ENCODE results near the gene LINGO3.

The LINGO3 gene

DNA sequence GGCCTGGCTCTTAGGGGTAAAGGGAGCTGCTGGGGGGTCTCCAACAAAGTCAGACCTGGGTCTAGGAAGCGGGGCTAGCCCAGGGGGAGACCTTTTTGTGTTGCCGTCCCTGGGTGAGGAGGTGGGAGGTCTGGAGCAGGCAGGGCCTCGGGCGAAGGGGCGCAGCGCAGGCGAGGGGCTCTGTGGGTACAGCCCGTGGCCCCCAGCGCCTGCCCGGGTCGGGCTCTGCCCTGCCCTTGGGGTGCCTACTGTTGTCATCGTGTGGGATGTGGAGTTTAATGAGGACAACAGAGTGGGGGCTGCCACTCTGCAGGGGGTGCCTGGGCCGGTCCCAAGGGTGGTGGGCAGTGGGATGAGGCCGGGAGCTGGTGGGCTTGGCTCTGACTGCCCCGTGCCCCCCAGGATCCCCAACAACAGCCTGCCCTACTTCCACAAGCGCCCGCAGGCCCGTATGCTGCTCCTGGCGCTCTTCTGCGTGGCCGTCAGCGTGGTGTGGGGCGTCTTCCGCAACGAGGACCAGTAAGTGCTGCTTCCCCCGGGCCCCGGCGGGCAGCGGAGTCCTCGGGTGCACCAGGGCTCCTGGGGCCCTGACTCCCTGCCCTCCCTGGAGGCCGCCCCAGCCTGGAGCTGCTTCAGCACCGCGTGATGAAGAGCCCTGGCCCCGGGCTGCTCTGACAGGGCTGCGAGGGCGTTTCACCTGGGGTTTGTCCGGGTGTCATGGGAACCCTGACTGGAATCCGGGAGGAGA is 32.7 kb upstream of the LINGO3 start:
- no peak for DNase-seq (ENCODE audit: insufficient read length, low spot score)
- no peak for FAIRE-seq

DNA sequence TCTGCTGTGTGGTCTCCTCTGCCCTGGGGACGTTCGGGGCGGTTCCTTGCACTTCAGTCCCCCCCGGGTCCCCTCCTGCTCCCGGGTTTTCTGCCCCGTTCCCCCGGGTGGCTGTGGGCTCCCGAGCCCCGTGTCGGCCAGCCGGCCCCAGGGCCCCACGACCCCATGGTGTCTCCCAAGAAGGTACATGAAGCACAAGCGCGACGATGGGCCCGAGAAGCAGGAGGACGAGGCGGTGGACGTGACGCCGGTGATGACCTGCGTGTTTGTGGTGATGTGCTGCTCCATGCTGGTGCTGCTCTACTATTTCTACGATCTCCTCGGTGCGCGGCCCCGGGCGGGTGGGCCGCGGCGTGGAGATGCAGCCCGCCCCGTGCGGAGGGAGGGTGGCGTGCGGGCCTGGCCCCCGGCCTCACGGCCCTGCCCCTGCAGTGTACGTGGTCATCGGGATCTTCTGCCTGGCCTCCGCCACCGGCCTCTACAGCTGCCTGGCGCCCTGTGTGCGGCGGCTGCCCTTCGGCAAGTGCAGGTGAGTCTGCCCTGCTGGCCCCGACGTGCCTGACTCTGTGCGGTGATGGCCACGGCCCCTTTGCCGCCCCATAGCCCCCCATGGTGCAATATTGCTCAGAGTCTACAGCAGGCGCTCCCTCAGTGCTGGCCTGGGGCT is 31.8 kb upstream of the LINGO3 start:
- TF ChIP-seq POU2F2 (IDR thresholded peaks at IDR 0.05; ENCODE audit: low read depth, low read length): no peak
- no peak for FAIRE-seq

More for the DNA sequence above, 32.7 kb upstream of the LINGO3 start:
- no peak for TF ChIP-seq POLR2A (IDR thresholded peaks at IDR 0.05; ENCODE audit: low read depth, low read length)
- no peak for TF ChIP-seq POU2F2 (IDR thresholded peaks at IDR 0.05; ENCODE audit: low read depth, low read length)
- no peak for TF ChIP-seq POLR2AphosphoS5 (IDR thresholded peaks at IDR 0.05; ENCODE audit: low read depth, low read length)
- no peak for TF ChIP-seq TAF1 (IDR thresholded peaks at IDR 0.05; ENCODE audit: low read depth, low read length)
- TF ChIP-seq PAX5 (IDR thresholded peaks at IDR 0.05; ENCODE audit: insufficient read depth, low read length, severe bottlenecking): no peak
- no peak for TF ChIP-seq SPI1 (IDR thresholded peaks at IDR 0.05; ENCODE audit: low read depth, low read length)

DNA sequence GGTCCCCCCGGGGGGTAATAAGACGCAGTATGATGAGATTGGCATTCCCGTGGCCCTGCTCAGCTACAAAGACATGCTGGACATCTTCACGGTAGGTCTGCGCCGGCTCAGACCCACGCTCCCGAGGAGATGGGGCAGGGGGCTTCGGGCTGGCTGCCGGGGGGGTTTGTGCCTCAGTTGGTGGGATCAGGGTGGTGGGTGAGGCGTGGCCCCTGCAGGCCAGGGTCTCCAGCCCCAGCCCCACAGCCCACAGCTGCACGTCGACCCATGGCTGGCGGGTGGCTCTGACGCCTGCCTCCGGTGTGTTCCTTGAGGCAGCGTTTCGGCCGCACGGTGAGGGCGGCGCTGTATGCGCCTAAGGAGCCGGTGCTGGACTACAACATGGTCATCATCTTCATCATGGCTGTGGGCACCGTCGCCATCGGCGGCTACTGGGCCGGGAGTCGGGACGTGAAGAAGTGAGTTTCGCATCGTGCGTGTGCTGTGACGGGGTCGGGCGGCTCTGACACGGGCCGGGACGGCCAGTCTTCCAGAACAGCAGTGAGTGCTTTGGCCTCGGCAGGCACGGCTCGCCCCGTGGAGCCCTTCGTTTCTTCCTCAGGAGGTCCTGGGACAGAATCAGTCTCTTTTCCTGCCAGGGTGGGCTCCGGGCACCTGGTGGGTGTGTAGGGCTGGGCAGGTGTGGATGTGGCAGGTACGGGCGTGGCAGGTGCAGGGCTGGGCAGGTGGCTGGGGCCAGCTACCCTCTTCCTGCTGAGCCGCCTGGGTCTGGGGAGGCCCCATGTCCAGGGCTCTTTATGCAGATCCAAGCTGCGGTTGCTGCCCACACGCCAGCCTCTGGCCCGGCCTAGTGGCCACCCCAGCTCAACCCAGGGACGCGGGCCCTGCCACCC is 31.0 kb upstream of the LINGO3 start:
- no peak for DNase-seq (ENCODE audit: insufficient read length, low spot score)
- FAIRE-seq: no peak
- TF ChIP-seq POLR2A (IDR thresholded peaks at IDR 0.05; ENCODE audit: low read depth, low read length): no peak
- no peak for TF ChIP-seq POLR2AphosphoS5 (IDR thresholded peaks at IDR 0.05; ENCODE audit: low read depth, low read length)
- TF ChIP-seq POU2F2 (IDR thresholded peaks at IDR 0.05; ENCODE audit: low read depth, low read length): no peak
- no peak for TF ChIP-seq PAX5 (IDR thresholded peaks at IDR 0.05; ENCODE audit: insufficient read depth, low read length, severe bottlenecking)
- no peak for TF ChIP-seq TAF1 (IDR thresholded peaks at IDR 0.05; ENCODE audit: low read depth, low read length)
- TF ChIP-seq SPI1 (IDR thresholded peaks at IDR 0.05; ENCODE audit: low read depth, low read length): no peak

More for the DNA sequence above, 31.8 kb upstream of the LINGO3 start:
- DNase-seq (ENCODE audit: insufficient read length, low spot score): no peak

DNA sequence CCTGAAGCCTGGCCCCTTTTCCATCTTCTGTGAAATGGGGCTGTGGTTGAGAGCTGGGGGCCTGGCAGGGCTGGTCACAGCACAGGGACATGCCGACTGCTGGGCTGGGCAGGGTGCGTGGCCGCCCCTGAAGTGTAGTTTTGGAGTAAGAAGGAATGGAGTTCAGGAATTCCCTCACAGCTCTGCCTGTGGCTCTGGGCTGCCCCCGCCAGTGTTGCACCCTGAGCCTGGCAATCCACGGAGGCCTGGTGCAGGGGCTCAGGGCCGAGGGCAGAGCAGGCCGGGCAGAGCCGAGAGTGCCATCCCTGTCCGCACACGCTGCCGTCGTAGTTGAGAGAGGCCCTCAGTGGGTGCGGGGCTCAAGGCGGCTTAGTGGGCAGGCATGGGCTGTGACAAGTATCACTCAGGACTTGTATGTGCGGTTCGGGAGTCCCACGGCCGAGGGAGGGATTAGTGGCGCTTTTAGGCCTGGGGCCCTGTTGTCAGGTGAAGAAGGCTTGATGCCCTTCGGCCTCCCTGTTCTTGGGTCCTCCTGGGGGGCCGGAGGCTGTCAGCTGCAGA is 30.2 kb upstream of the LINGO3 start:
- no peak for DNase-seq (ENCODE audit: insufficient read length, low spot score)
- TF ChIP-seq POLR2A (IDR thresholded peaks at IDR 0.05; ENCODE audit: low read depth, low read length) (no peak), PAX5 (IDR thresholded peaks at IDR 0.05; ENCODE audit: insufficient read depth, low read length, severe bottlenecking) (no peak), TAF1 (IDR thresholded peaks at IDR 0.05; ENCODE audit: low read depth, low read length) (no peak)
- no peak for FAIRE-seq

DNA sequence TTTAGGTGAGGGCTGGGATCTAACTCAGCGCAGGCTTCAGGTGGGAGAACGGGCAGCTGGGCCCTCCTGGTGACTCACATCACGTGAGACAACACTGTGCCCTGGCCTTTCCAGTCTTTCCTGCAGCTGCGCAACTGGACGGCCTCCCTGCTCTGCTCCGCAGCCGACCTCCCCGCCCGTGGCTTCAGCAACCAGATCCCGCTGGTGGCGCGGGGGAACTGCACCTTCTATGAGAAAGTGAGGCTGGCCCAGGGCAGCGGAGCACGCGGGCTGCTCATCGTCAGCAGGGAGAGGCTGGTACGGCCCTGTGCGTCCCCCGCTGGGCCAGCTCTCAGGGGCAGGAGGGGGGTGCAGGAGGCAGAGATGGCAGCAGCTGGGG is 29.4 kb upstream of the LINGO3 start:
- TF ChIP-seq PAX5 (IDR thresholded peaks at IDR 0.05; ENCODE audit: insufficient read depth, low read length, severe bottlenecking): no peak
- TF ChIP-seq POU2F2 (IDR thresholded peaks at IDR 0.05; ENCODE audit: low read depth, low read length): no peak
- TF ChIP-seq SPI1 (IDR thresholded peaks at IDR 0.05; ENCODE audit: low read depth, low read length): no peak
- no peak for TF ChIP-seq TAF1 (IDR thresholded peaks at IDR 0.05; ENCODE audit: low read depth, low read length)
- TF ChIP-seq POLR2A (IDR thresholded peaks at IDR 0.05; ENCODE audit: low read depth, low read length): no peak
- TF ChIP-seq POLR2AphosphoS5 (IDR thresholded peaks at IDR 0.05; ENCODE audit: low read depth, low read length): no peak
- DNase-seq (ENCODE audit: insufficient read length, low spot score) (no peak), FAIRE-seq (no peak)

DNA sequence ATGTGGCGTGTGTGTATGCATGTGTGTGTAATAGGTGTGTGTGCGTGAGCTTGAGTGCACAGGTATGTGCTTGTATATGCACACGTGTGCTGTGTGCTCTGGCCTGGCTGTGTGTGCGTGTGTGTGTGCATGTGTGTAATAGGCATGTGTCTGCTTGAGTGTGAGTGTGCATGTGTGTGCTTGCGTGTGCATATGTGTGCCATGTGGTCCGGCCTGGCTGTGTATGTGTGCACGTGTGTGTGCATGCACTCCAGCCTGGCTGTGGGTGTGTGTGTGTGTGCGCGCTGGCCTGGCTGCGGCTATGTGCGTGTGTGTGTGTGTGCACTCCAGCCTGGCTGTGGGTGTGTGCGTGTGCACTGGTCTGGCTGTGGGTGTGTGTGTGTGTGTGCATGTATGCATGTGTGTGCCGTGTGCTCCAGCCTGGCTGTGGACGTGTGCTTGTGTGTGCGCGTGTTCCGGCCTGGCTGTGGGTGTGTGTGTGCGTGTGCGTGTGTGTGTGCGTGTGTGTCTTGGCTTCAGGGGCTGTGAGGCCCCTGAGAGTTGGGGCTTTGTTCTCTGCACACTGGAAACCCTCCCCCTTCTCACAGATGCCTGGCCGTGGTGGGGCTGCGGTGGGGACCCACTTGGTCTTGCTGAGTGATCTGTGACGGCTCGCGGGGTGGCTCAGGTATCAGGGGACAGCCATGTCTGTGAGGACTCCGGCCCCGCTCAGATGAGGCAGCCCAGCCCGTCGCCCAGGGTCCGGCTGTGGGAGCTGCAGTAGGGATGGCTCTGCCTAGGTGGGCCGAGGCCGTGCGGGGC is 28.8 kb upstream of the LINGO3 start:
- DNase-seq (ENCODE audit: insufficient read length, low spot score) (no peak), FAIRE-seq (peak; percentile 50)
- TF ChIP-seq POLR2AphosphoS5 (IDR thresholded peaks at IDR 0.05; ENCODE audit: low read depth, low read length) (no peak), SPI1 (IDR thresholded peaks at IDR 0.05; ENCODE audit: low read depth, low read length) (no peak), TAF1 (IDR thresholded peaks at IDR 0.05; ENCODE audit: low read depth, low read length) (no peak), POLR2A (IDR thresholded peaks at IDR 0.05; ENCODE audit: low read depth, low read length) (no peak), POU2F2 (IDR thresholded peaks at IDR 0.05; ENCODE audit: low read depth, low read length) (no peak), PAX5 (IDR thresholded peaks at IDR 0.05; ENCODE audit: insufficient read depth, low read length, severe bottlenecking) (no peak)

DNA sequence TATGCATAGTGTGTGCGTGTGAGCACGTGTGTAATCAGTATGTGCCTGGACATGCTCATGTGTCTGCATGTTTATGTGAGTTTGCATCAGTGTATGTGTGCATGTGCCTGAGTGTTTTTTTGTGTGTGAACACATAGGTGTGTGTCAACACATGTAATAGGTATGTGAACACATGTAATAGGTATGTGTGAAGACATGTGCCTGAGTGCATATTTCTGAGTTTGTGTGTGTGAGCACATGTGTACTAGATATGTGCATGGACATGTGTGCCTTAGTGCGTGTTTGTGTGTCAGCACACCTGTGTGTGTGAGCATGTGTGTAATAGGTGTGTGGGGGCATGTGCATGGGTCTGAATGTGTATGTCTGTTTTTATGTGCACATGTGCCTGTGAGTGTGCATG is 27.9 kb upstream of the LINGO3 start:
- no peak for TF ChIP-seq TAF1 (IDR thresholded peaks at IDR 0.05; ENCODE audit: low read depth, low read length)
- no peak for TF ChIP-seq POU2F2 (IDR thresholded peaks at IDR 0.05; ENCODE audit: low read depth, low read length)
- TF ChIP-seq POLR2A (IDR thresholded peaks at IDR 0.05; ENCODE audit: low read depth, low read length): no peak
- no peak for TF ChIP-seq SPI1 (IDR thresholded peaks at IDR 0.05; ENCODE audit: low read depth, low read length)
- TF ChIP-seq PAX5 (IDR thresholded peaks at IDR 0.05; ENCODE audit: insufficient read depth, low read length, severe bottlenecking): no peak
- no peak for TF ChIP-seq POLR2AphosphoS5 (IDR thresholded peaks at IDR 0.05; ENCODE audit: low read depth, low read length)
- peak; percentile 91 for FAIRE-seq
- DNase-seq (ENCODE audit: insufficient read length, low spot score): no peak

DNA sequence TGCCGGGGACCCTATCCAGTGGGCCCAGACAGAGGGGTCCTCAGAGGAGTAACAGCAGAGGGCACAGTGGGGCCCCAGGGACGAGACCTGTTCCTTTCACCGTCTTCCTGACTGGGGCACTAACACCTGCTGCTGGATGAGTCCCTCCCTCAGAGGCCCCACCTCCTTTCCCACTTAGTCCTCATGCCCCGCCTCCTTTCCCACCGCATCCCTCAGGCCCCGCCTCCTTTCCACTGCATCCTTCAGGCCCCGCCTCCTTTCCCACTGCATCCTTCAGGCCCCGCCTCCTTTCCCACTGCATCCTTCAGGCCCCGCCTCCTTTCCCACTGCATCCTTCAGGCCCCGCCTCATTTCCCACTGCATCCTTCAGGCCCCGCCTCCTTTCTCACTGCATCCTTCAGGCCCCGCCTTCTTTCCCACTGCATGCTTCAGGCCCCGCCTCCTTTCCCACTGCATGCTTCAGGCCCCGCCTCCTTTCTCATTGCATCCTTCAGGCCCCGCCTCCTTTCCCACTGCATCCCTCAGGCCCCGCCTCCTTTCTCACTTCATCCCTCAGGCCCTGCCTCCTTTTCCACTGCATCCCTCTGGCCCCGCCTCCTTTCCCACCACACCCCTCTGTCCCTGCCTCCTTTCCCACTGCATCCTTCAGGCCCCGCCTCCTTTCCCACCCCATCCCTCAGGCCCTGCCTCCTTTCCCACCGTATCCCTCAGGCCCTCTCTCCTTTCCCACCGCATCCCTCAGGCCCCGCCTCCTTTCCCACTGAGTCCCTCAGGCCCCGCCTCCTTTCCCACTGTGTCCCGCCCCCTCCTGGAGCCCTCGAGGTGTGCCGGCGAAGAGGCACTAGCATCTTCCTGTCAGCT is 27.3 kb upstream of the LINGO3 start:
- FAIRE-seq (no peak), DNase-seq (ENCODE audit: insufficient read length, low spot score) (no peak)
- TF ChIP-seq POLR2AphosphoS5 (IDR thresholded peaks at IDR 0.05; ENCODE audit: low read depth, low read length) (no peak), POLR2A (IDR thresholded peaks at IDR 0.05; ENCODE audit: low read depth, low read length) (no peak), POU2F2 (IDR thresholded peaks at IDR 0.05; ENCODE audit: low read depth, low read length) (no peak), TAF1 (IDR thresholded peaks at IDR 0.05; ENCODE audit: low read depth, low read length) (no peak), PAX5 (IDR thresholded peaks at IDR 0.05; ENCODE audit: insufficient read depth, low read length, severe bottlenecking) (no peak), SPI1 (IDR thresholded peaks at IDR 0.05; ENCODE audit: low read depth, low read length) (no peak)

Measured in GM12891 (cell line).